Stimulated activated CD8-positive, alpha-beta memory T cell treated with anti-CD3 and anti-CD28 coated beads, Interleukin-7, amount 100 ng/mL, for 48 hours (primary cell): ENCODE results near the gene ALPG.
"Not testable (repeated sequence)": the region's sequence is repeated elsewhere in the genome, so short reads cannot be mapped to it uniquely, and the experiment has no call there.

Experiments
- DNase-seq, 2 donors: peaks; one replicate each; pipeline ENCODE4 v3.0.0-alpha.2; 2020; ENCODE audit warnings: low read depth in 1 of 2; ENCODE audit errors: extremely low read depth in 1 of 2

The ALPG gene

GRCh38 chr2:232438951-232439757 is 32.5 kb downstream of the ALPG start:
- no peak for DNase-seq

DNA sequence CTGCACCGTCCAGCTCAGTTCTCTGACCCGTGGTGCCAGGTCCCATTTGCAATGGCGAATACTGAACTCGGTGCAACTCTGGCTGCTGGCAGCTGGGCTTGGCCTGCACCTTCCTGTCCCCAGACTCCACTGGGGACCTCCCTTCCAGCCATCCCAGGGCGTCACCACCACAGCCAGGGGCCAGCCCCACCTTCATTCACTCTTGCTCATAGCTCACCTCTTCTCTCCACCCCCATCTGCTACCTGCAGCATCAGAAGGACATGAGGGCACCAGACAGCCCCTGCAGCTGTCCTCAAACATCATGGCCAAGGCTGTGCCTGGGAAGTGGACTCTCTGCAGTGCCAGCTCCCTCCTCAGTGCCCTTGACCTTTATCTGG is 33.1 kb downstream of the ALPG start:
- DNase-seq = no peak

- DNase-seq = peak; percentile 65 to 76
Measured at GRCh38 chr2:232440220-232441018, 33.8 kb downstream of the ALPG start.

- DNase-seq = no peak
Measured at GRCh38 chr2:232441147-232441651, 34.6 kb downstream of the ALPG start.

- DNase-seq = not testable (repeated sequence)
Measured at GRCh38 chr2:232441922-232442321, 35.3 kb downstream of the ALPG start.

GRCh38 chr2:232442431-232442830 is 35.8 kb downstream of the ALPG start:
- DNase-seq = not testable (repeated sequence)

DNA sequence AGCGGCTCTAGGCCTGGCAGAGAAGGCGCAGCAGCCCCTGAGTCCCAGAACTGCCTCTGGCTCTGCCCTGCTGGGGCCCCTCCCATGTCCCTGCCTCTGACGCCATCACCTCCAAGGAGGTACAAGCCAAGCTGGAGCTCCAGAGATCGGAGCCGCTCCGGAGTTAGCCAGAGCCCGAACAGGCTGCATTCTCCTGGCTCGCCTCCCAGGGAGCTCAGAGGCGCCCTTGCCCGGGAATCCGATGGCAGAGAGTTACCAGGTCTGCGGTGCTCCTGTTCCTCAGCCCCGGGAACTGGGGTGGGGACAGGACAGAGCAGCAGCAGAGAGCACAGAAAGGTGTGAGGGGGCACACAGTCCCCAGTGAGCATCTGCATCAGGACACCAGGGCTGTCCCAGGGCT is 36.4 kb downstream of the ALPG start:
- DNase-seq = not testable (repeated sequence)

DNA sequence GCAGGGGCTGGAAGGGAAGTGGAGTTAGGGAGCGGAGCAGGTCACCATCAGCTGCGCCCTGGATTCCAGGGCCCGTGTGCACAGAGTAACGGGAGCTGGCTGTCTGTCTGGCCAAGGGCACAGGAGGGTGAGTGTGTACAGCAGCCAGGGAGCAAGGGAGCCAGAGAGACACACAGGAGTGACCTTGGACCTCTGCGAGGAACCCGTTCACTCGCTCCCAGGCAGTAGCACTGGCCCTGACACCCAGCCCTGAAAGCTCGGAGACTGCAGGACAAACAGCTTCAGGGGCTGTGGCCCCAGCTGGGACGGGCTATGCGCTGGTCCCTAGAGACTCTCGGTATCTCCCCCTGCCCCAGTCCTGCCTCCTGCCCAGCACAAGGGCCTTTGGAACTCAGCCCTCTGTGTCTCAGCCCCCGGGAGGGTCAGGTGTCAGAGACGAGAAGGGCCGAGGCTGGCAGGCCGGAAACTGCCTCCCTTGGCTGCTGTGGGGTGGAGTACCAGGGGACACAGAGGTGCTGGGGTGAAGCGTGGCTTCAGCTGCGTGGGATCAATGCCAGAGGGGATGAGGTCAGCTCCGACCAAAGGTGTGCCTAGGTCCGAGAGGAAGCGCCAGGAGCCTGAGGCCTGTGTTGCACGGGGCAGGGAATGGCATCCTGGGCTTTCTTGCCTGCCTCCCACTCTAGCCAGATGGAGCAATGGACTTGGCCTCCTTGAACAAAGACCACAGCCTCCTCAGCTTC is 37.2 kb downstream of the ALPG start:
- not testable (repeated sequence) for DNase-seq

GRCh38 chr2:232444409-232445148 is 37.9 kb downstream of the ALPG start:
- peak; percentile 43 to 69 for DNase-seq

GRCh38 chr2:232445149-232445885 is 38.7 kb downstream of the ALPG start:
- DNase-seq = not testable (repeated sequence)

GRCh38 chr2:232446266-232446777 is 39.7 kb downstream of the ALPG start:
- not testable (repeated sequence) for DNase-seq

DNA sequence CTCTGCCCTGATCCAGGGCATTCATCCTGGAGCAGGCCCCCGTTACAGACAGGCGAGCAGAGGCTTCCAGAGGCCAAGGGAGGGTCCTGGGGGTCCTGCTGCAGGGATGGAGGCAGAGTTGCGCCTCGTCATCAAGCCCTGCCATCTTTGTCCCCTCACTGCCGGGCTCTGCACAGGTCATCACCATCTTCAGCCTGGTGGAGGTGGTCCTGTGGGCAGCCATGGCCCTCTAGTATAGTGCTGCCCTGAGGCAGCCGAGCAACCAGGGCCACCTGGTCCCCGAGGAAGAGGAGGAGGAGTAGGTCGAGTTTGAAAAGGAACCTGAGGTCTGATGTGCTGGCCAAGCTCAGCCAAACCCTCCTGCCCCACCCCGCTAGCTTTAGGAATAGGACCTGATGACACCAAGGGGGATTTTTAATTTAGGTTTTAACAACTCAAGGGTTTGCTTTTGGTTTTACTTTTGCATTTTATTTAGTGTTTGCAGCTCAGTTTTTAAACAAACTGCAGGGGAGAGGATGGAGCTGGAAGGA is 40.5 kb downstream of the ALPG start:
- DNase-seq = no peak

- DNase-seq = no peak
Measured at GRCh38 chr2:232447638-232448303, 41.1 kb downstream of the ALPG start.

DNA sequence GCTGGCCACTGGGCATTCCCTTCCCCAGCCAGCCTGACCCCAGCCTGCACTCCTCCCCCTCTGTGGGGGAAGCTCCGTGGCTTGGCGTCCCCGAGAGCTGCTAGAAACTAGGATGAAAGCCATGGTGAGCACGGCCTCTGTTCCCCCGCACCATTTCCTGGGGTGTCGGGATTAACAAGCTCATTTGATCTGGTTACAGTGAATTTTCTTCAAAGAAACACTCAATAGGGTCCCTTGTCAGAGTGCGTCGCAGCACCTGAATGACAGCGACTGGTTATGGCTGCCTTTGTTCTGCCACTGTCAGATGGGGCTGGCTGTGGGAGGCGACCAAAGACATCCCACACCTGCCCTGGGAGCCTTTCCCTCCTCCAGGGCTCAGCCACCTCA is 41.7 kb downstream of the ALPG start:
- no peak for DNase-seq

GRCh38 chr2:232449964-232450363 is 43.3 kb downstream of the ALPG start:
- DNase-seq = no peak

GRCh38 chr2:232451645-232452044 is 45.0 kb downstream of the ALPG start:
- DNase-seq = not testable (repeated sequence)

DNA sequence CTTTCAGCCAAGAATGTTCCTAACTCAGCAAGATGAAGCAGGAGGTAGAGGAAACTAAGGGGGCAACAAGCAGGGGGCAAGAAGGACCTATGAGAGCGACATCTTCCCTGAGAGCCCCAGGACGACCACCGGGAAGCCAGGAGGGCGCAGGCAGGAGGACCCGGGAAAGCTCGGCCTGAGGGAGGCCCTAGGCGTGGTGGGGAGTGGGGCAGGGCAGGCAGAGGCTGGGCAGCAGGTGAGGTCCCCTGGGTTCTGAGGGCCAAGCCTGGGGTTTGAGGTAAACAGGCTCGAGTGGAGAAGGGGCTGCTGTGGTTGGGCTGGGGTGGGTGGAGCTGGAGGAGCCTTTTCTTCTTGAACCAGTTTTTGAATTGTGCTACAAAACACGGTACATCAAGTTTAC is 48.0 kb downstream of the ALPG start:
- DNase-seq = no peak

DNA sequence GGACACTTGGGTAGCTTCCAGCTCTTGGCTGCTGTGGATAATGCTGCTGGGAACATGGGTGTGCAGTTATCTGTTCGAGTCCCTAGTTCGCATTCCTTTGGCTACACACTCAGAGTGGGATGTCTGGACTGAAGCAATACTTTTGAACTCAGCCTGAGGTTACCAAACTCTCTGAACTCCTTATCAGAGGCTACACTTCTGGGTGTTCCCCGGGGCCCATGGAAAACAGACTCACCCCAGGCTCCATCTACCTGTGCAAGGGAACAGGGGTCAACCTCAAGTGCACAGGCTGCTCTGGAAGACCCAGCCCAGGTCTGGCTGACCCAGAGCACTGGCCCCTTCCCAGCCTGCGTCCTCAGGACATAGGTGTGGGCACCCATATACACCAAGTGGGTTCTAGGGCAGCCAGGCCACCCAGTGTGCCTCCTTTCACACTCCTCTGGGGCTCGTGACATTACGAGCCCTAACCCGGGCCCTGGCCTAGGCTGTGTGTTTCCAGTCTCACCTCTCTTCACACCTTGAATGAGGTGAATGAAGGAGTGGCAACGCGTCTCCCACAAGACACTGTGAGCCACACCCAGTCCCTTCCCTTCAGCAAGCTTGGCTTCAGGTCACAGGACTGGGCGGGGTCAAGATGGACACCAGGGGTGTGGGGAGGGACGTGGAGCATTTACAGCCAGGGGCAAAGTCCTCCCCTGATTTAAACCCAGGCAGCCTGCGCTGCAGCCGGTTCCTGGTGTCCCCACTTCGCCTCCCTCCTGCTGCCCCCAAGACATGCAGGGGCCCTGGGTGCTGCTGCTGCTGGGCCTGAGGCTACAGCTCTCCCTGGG is 49.0 kb downstream of the ALPG start, which contains the start of gene ALPI:
ALPI (plus strand) TSS at position 728 of the 830 bp plus-strand sequence; CDS start at position 775, 47 bp downstream.
- DNase-seq = no peak
